Fibroblast of skin of left biceps (primary cell): ENCODE measurements around the gene ALOX15B.
"Not testable (repeated sequence)": the region's sequence is repeated elsewhere in the genome, so short reads cannot be mapped to it uniquely, and the experiment has no call there.

ENCODE experiments used
- DNase-seq, 2 experiments: peaks; one replicate each; pipeline ENCODE4 v3.0.0-alpha.2; 2013; ENCODE audit warnings: low read depth in 2 of 2

ALOX15B gene

GRCh38 chr17:8039611-8040168, 831 bp downstream of the ALOX15B start:
- DNase-seq: no peak

DNA sequence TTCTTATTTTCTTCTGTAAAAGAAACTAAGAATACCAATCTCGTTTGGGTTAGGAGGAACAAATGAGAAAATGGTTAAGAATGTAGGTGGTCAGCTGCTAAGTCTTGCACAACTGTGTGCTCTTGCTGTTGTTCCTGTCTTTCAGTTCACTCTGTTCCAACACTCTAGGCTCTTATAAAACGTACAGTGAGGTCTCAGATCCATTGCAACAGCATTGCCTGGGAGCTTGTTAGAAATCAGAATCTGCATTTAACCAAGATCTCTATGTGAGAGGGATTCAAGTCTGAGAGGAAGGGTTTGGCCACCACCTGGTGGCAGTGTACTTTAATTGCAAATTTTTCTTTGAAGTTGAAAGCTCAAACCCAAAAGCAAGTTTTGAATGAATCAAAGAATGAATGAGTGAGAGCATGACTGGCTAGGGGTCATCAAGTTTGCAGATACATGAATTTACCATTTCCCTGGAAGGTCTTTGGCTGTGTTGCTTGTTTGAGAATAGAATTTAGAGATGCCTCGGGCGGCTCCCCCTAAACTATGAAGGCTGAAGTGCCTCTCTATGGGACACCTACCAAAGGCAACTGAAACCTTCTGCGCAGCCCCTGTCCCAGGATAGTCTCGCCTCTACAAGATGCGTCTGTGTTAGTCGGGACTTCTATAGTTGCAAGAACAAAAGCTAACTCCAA, 2.5 kb downstream of the ALOX15B start:
- peak; percentile 9 to 14 for DNase-seq

DNA sequence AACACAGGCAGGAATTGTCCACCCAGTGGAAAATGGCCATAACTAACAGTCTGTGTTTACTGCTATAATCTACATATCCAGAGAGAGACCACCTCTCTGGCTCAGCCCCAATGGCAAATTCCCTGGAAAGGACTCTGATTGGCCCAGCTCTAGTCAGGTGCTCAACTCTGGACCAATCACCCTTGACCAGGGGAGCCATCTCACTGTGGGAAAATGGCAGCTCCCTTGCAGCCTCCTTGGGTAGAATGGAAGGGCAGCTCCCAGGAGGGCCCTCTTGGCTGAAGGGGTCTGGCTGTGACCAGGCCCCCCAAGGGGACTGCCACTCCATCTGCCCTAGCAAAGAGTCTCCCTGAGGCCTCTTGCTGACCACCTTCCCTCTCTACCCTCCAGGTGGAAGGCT, 3.1 kb downstream of the ALOX15B start:
- no peak for DNase-seq

- no peak for DNase-seq
Observed at GRCh38 chr17:8044819-8045810, 6.3 kb downstream of the ALOX15B start.

GRCh38 chr17:8046306-8046928, 7.6 kb downstream of the ALOX15B start:
- no peak for DNase-seq

DNA sequence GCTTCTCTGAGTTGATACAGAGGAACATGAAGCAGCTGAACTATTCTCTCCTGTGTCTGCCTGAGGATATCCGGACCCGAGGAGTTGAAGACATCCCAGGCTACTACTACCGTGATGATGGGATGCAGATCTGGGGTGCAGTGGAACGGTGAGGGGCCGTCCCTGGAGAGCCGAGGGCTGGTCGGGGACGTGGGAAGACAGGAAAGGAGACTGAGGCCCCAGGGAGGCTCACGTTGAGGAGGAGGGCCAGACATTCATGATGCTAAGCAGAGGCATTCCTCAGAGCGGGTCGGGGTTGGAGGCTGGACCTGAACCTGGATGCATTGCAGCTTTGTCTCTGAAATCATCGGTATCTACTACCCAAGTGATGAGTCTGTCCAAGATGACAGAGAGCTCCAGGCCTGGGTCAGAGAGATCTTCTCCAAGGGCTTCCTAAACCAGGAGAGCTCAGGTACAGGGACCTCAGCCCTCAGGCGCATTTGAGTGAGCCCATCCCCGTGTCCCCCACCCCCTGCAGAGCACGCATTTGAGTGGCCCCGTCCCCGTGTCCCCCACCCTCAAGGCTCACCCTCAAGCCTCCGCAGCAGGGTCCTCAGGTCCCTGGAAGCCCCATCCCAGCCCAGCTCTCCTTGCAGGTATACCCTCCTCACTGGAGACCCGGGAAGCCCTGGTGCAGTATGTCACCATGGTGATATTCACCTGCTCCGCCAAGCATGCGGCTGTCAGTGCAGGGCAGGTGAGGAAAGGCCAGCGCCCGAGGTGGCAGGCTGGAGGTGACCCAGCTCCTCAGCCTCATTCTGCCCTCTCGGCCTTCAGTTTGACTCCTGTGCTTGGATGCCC, 8.3 kb downstream of the ALOX15B start:
- DNase-seq: no peak

- DNase-seq: no peak
Observed at GRCh38 chr17:8047769-8048110, 8.9 kb downstream of the ALOX15B start.

GRCh38 chr17:8048236-8048635, 9.4 kb downstream of the ALOX15B start:
- no peak for DNase-seq

GRCh38 chr17:8048736-8049135, 9.9 kb downstream of the ALOX15B start:
- DNase-seq: no peak

GRCh38 chr17:8051831-8052230, 13.0 kb downstream of the ALOX15B start:
- DNase-seq: no peak

GRCh38 chr17:8052256-8053252, 13.7 kb downstream of the ALOX15B start:
- DNase-seq: no peak

- DNase-seq: no peak
Observed at GRCh38 chr17:8053600-8053999, 14.7 kb downstream of the ALOX15B start.

GRCh38 chr17:8055851-8056231, 17.0 kb downstream of the ALOX15B start:
- DNase-seq: no peak

DNA sequence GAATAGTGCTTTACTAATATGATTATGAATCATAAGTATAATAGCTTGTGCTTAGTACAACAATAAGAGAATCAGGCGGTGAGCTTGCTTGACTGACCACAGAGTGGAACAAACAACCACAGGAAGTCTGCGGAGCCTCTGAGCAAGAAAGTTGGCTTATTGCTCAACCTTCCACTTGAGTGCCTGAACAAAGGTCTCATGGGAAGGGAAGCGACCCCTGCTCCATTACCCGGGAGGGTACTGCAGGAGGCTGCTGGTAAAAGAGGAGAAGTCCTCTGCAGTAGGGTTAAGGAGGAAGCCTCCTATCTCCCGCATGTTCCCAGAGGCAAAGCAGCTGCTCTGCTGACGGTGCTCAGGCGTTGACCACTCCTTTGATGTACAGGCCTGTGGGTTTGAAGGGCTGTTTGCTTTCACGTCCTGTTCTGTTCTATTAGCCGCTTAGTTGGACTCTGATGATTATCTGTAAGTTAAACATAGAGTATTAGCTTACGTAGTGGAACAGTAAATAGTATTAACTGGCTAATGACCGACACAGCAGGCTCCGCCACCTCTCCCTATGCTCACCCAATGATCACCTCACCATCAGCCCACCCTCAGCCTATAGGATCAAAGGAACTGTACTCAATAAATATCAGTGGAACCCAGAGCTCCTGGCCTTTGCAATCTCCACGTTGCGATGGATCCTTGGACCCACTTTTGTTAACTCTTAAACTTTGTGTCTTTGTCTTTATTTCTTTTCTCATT, 17.5 kb downstream of the ALOX15B start:
- no peak for DNase-seq

GRCh38 chr17:8056976-8057625, 18.2 kb downstream of the ALOX15B start:
- no peak for DNase-seq

GRCh38 chr17:8057691-8058114, 18.8 kb downstream of the ALOX15B start:
- DNase-seq: peak; percentile 38 to 41

DNA sequence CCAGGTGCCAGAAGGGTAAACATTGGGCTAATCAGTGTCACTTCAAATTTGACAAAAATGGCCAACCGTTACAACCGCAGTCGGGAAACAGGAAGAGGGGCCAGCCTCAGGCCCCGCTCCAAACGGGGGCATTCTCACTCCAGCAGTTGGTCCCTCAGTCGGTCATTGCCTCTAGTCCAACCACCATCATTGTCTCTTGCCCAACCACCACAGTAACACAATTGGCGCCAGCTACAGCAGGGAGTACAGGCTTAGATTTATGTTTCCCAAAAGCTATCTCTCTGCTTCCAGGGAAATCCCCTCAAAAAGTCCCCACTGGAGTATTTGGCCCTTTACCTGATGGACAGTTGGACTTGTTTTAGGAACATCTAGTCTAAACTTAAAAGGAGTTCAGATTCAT, 20.3 kb downstream of the ALOX15B start:
- DNase-seq: no peak

DNA sequence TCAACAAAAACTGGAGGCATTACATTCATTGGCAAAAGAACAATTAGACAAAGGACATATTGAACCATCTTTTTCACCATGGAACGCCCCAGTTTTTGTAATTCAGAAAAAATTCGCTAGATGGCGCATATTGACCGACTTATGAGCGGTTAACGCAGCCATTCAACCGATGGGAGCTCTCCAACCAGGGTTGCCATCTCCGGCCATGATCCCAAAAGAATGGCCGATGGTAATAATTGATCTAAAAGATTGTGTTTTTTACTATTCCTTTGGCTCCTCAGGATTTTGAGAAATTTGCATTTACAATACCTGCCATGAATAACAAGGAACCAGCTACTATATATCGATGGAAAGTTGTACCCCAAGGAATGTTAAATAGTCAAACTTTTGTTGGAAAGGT, 21.4 kb downstream of the ALOX15B start:
- peak; percentile 19 to 23 for DNase-seq

GRCh38 chr17:8061851-8062250, 23.0 kb downstream of the ALOX15B start:
- not testable (repeated sequence) for DNase-seq
